ENCODE results near the gene TMPRSS13. TPM values are rescaled to one million over a fixed set of nuclear protein-coding genes. Genes with fewer than 3 reads are reported as not detected.
A peak's percentile ranks its signal among the peaks of the same experiment; 100 is the strongest.

Gene TMPRSS13
- total and polyA plus RNA-seq, 10 donors, result 0.95 to 2.2 (median 1.6) TPM

DNA sequence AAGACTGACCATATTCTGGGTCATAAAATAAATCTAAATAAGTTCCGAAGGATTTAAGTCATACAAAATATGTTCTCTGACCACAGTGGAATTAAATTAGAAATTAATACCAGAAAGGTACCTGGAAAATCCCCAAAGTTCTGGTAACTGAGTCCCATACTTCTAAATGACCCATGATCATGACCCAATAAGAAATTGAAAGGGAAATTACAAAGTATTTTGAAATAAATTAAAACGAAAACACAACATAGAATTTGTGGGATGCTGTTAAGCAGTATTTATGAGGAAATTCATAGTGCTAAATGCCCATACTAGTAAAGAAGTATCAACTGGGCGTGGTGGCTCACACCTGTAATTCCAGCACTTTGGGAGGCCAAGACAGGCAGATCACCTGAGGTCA is 33.6 kb upstream of the TMPRSS13 start:
- Histone ChIP-seq H3K9me3 (peaks cover 0 to 20% (median 13%) of the 10 kb centered on the region in 8 donors), H3K27ac (no peak overlapping the region), H3K36me3 (no peaks in the 10 kb centered on the region), H3K27me3 (replicated peaks in 1 of 7) (no peaks in the 10 kb centered on the region), H3K4me3 (no peak overlapping the region), H3K4me1 (peaks cover 0 to 23% (median 2%) of the 10 kb centered on the region in 6 donors)
- intact Hi-C loops (cut with DNase I; ENCODE audit: low total_unique reads), result no loop called here
- TF ChIP-seq POLR2AphosphoS5 (IDR thresholded peaks at IDR 0.05) (no peak), POLR2A (IDR thresholded peaks at IDR 0.05) (no peak)
- TF ChIP-seq, protein P1, sequence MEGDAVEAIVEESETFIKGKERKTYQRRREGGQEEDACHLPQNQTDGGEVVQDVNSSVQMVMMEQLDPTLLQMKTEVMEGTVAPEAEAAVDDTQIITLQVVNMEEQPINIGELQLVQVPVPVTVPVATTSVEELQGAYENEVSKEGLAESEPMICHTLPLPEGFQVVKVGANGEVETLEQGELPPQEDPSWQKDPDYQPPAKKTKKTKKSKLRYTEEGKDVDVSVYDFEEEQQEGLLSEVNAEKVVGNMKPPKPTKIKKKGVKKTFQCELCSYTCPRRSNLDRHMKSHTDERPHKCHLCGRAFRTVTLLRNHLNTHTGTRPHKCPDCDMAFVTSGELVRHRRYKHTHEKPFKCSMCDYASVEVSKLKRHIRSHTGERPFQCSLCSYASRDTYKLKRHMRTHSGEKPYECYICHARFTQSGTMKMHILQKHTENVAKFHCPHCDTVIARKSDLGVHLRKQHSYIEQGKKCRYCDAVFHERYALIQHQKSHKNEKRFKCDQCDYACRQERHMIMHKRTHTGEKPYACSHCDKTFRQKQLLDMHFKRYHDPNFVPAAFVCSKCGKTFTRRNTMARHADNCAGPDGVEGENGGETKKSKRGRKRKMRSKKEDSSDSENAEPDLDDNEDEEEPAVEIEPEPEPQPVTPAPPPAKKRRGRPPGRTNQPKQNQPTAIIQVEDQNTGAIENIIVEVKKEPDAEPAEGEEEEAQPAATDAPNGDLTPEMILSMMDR (IDR thresholded peaks at IDR 0.05 in 8 of 11, conservative IDR thresholded peaks at IDR 0.05 in 3 of 11), result no peak
- DNase-seq, result no peak
- WGBS, 5 donors, result 88 to 94% (median 90%) methylated on average over 3 of the region's 3 CpGs

DNA sequence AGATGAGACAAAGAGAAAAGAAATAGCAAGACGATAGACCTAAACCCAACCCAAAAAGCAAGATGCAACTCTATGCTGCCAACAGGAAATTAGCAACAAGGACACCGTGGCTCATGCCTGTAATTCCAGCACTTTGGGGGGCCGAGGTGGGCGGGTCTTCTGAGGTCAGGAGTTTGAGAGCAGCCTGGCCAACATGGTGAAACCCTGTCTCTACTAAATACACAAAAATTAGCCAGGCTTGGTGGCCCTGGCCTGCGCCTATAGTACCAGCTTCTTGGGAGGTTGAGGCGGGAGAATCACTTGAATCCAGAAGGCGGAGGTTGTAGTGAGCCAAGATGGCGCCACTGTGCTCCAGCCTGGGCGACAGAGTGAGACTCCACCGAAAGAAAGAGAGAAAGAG is 32.7 kb upstream of the TMPRSS13 start:
- DNase-seq, result peak; percentile 41
- peaks cover 0 to 23% (median 2%) of the 10 kb centered on the region in 6 donors for H3K4me1 ChIP-seq
- H3K4me3 ChIP-seq, result no peak overlapping the region
- intact Hi-C loops (cut with DNase I; ENCODE audit: low total_unique reads), result no loop called here
- H3K27me3 ChIP-seq (replicated peaks in 1 of 7), result no peaks in the 10 kb centered on the region
- peaks cover 0 to 30% (median 23%) of the 10 kb centered on the region in 8 donors for H3K9me3 ChIP-seq
- H3K36me3 ChIP-seq, result no peaks in the 10 kb centered on the region
- no peak overlapping the region for H3K27ac ChIP-seq
- 79 to 90% (median 87%) methylated on average over 10 of the region's 10 CpGs for WGBS, 5 donors
- TF ChIP-seq POLR2A (IDR thresholded peaks at IDR 0.05) (no peak), POLR2AphosphoS5 (IDR thresholded peaks at IDR 0.05) (no peak)
- TF ChIP-seq, protein P1 (IDR thresholded peaks at IDR 0.05 in 8 of 11, conservative IDR thresholded peaks at IDR 0.05 in 3 of 11), result no peak

DNA sequence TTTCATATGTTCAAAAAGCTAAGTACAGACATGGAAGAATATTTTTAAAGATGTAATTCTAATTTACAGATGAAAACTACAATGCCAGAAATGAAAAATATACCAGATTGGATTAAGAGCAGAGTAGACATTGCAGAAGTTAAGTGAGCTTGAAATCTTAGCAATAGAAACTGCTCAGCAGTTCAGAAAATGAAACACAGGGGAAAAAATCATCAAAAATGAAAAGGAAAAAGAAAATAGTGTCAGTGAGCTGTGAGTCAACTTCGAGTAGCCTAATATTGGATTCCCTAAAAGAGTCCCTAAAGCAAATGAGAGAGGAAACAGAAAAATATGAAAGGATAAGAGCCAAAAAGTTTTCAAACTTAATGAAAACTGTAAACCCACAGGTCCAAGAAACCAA is 31.2 kb upstream of the TMPRSS13 start:
- WGBS, 5 donors, result 53 to 81% (median 75%) methylated on average over 1 of the region's 1 CpG
- intact Hi-C loops (cut with DNase I; ENCODE audit: low total_unique reads), result no loop called here
- H3K27ac ChIP-seq, result peak overlapping the region in 3 of 8 donors; percentile 63 to 76 (median 70)
- H3K36me3 ChIP-seq, result no peaks in the 10 kb centered on the region
- TF ChIP-seq POLR2A (IDR thresholded peaks at IDR 0.05) (no peak), POLR2AphosphoS5 (IDR thresholded peaks at IDR 0.05) (no peak)
- TF ChIP-seq, protein P1 (IDR thresholded peaks at IDR 0.05 in 8 of 11, conservative IDR thresholded peaks at IDR 0.05 in 3 of 11), result no peak
- no peaks in the 10 kb centered on the region for H3K27me3 ChIP-seq (replicated peaks in 1 of 7)
- peaks cover 0 to 23% (median 2%) of the 10 kb centered on the region in 6 donors for H3K4me1 ChIP-seq
- H3K4me3 ChIP-seq, result no peak overlapping the region
- H3K9me3 ChIP-seq, result peaks cover 0 to 31% (median 23%) of the 10 kb centered on the region in 8 donors
- no peak for DNase-seq

DNA sequence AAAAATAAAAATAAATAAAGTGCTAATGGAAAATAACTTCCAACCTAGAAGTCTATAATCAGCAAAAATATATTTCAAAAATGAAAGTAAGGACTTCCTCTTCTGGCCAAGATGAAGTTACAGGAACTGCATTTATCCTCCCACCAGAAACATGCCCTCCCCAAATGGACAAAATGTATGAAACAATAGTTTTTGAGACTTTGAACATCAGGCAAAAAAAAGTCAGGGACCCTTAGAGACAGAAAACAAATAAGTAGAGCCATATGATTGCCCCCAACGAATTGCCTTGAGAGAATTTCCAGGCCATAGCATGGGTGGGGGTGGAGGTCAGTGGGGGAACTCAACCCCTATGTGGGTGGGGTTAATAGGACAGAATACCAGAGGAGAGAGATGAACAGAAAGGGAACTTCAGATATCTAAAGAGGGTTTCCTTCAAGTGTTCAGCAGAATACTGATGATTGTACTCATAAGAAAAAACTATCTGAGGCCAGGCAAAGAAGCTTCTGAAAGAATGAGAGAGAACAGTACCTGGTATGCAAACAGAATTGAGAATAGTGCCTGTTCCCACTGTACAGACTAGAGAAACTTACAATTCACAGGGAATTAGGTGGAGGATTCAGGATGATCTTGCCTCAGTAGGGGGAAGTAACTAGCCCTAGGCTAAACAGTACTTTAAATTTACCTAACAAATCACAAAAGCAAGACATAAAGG is 30.4 kb upstream of the TMPRSS13 start:
- TF ChIP-seq POLR2A (IDR thresholded peaks at IDR 0.05) (no peak), POLR2AphosphoS5 (IDR thresholded peaks at IDR 0.05) (no peak)
- TF ChIP-seq, protein P1 (IDR thresholded peaks at IDR 0.05 in 8 of 11, conservative IDR thresholded peaks at IDR 0.05 in 3 of 11), result no peak
- H3K4me3 ChIP-seq, result no peak overlapping the region
- peaks cover 0 to 31% (median 23%) of the 10 kb centered on the region in 8 donors for H3K9me3 ChIP-seq
- peak overlapping the region in 6 of 8 donors; percentile 23 to 76 (median 52) for H3K27ac ChIP-seq
- H3K4me1 ChIP-seq, result peaks cover 0 to 24% (median 2%) of the 10 kb centered on the region in 6 donors
- H3K36me3 ChIP-seq, result no peaks in the 10 kb centered on the region
- H3K27me3 ChIP-seq (replicated peaks in 1 of 7), result no peaks in the 10 kb centered on the region
- DNase-seq, result no peak
- intact Hi-C loops (cut with DNase I; ENCODE audit: low total_unique reads), result no loop called here
- WGBS, 5 donors, result 53 to 88% (median 58%) methylated on average over 1 of the region's 1 CpG

All from spleen (tissue), 11 donors.